HepG2 (cell line): ENCODE measurements around the gene COL18A1.

ENCODE experiments used
- DNMT1 ChIP-seq: sonication (generic); formaldehyde crosslinking; IDR thresholded peaks from 2 replicates; pipeline ENCODE4 v1.5.1; 2020; ENCODE audit warnings: mild to moderate bottlenecking, missing genetic modification reagents
- ZKSCAN1 ChIP-seq: fragments of 150-350 bp; IDR thresholded peaks from 2 replicates; pipeline ENCODE4 v1.6.1; 2014; ENCODE audit warnings: low read length
- TF ChIP-seq, protein P1 (sequence below): sonication (generic); formaldehyde crosslinking; IDR thresholded peaks from 2 replicates; pipeline ENCODE4 v1.5.0; 2020; ENCODE audit warnings: mild to moderate bottlenecking, missing genetic modification reagents, moderate library complexity

GRCh38 chr21:45465105-45465504 is 60.1 kb downstream of the COL18A1 start:
- TF ChIP-seq, protein P1, sequence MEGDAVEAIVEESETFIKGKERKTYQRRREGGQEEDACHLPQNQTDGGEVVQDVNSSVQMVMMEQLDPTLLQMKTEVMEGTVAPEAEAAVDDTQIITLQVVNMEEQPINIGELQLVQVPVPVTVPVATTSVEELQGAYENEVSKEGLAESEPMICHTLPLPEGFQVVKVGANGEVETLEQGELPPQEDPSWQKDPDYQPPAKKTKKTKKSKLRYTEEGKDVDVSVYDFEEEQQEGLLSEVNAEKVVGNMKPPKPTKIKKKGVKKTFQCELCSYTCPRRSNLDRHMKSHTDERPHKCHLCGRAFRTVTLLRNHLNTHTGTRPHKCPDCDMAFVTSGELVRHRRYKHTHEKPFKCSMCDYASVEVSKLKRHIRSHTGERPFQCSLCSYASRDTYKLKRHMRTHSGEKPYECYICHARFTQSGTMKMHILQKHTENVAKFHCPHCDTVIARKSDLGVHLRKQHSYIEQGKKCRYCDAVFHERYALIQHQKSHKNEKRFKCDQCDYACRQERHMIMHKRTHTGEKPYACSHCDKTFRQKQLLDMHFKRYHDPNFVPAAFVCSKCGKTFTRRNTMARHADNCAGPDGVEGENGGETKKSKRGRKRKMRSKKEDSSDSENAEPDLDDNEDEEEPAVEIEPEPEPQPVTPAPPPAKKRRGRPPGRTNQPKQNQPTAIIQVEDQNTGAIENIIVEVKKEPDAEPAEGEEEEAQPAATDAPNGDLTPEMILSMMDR = no peak
- TF ChIP-seq DNMT1 (no peak), ZKSCAN1 (no peak)
